Vagina (tissue), 1 donor: Measurements from ENCODE around the gene OR9A4. TPM values are rescaled to one million over a fixed set of nuclear protein-coding genes. Genes with fewer than 3 reads are reported as not detected.

ENCODE experiments used
- total RNA-seq: library from RNA; depleted of rRNA; stranded (reverse); fragments of >200 nt; gene quantifications from one replicate; pipeline ENCODE4 v1.2.3, GENCODE V29; 2016

OR9A4 gene
- total RNA-seq, 1 donor from 2014 or later = not detected

Other genes with a start within 250 kb of the OR9A4 start
- gene DENND11, start 214.2 kb upstream of the OR9A4 start, total RNA-seq = 21.1 TPM
- not detected for gene WEE2, start 208.0 kb upstream of the OR9A4 start, total RNA-seq
- gene SSBP1, start 178.0 kb upstream of the OR9A4 start, total RNA-seq = 74.4 TPM
- gene TAS2R3, start 152.3 kb upstream of the OR9A4 start, total RNA-seq = 1.5 TPM
- 1.5 TPM for gene TAS2R4, start 139.7 kb upstream of the OR9A4 start, total RNA-seq
- gene TAS2R5, start 126.2 kb upstream of the OR9A4 start, total RNA-seq = 6.1 TPM
- not detected for gene PRSS37, start 74.9 kb upstream of the OR9A4 start, total RNA-seq
- gene CLEC5A, start 30.6 kb downstream of the OR9A4 start, total RNA-seq = 0.49 TPM
- gene TAS2R38, start 57.4 kb downstream of the OR9A4 start, total RNA-seq = not detected
- under 0.01 TPM for gene MGAM, start 79.5 kb downstream of the OR9A4 start, total RNA-seq
- not detected for gene MGAM2, start 195.3 kb downstream of the OR9A4 start, total RNA-seq